SK-N-MC (cell line): ENCODE data around the gene SHMT1.

Experiments
- EZH2 ChIP-seq: fragments of 200-600 bp; sonication (generic); IDR thresholded peaks from one replicate; pipeline ENCODE4 v1.6.1; 2017; ENCODE audit warnings: antibody characterized with exemption
- POLR2AphosphoS5 ChIP-seq: IDR thresholded peaks from 2 replicates; pipeline ENCODE4 v1.6.1; 2012; ENCODE audit warnings: mild to moderate bottlenecking, low read depth, low read length, borderline replicate concordance

DNA sequence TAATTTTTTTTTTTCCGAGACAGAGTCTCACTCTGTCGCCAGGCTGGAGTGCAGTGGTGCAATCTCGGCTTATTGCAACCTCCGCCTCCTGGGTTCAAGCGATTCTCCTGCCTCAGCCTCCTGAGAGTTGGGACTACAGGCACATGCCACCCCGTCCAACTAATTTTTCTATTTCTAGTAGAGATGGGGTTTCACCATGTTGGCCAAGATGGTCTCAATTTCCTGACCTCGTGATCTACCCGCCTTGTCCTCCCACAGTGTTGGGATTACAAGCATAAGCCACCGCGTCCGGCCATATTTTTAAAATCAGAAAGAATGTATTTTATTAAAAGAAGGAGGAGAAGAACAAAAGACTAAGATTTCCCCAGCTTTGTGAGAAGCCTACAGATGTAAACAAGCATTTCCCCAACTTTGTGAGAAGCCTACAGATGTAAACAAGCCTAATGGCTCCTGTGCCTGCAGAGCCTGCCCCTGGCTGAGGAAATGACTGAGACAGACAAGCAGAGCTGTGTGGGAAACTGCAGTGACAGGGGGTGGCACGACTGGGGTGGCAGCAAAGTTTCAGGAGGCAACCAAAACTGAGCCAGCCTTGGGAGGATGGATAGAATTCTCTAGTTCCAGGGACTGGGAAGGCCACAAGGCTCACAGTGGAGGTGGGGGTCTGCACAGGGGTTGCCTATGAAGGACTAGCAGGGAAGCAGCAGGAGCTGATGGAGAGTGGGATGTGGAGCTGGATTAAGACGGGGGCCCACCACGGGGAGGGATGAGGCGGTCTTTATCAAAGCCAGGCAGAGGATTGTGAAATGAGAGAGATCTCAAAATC lies 71.4 kb downstream of the SHMT1 start:
- TF ChIP-seq POLR2AphosphoS5 (no peak), EZH2 (no peak)
